Fibroblast of the aortic adventitia (primary cell): ENCODE measurements around the gene B4GAT1. TPM values are rescaled to one million over a fixed set of nuclear protein-coding genes. Genes with fewer than 3 reads are reported as not detected.
"Not testable (repeated sequence)": the region's sequence is repeated elsewhere in the genome, so short reads cannot be mapped to it uniquely, and the experiment has no call there.

ENCODE experiments used
- DNase-seq: peaks from one replicate; pipeline ENCODE4 v3.0.0-alpha.2; 2010; ENCODE audit warnings: low read depth
- H3K4me3 ChIP-seq: 2 replicates; pipeline ENCODE4 v1.5.1; 2011; ENCODE audit warnings: low read depth, mild to moderate bottlenecking, control low read depth, low read length, moderate library complexity
- total RNA-seq: library from RNA; depleted of rRNA; stranded (reverse); fragments of >200 nt; gene quantifications from 2 replicates; pipeline ENCODE4 v1.2.3, GENCODE V29; 2012; ENCODE audit warnings: low replicate concordance
- TF ChIP-seq, protein P1 (sequence below): IDR thresholded peaks from 2 replicates; pipeline ENCODE4 v1.5.1; 2011; ENCODE audit warnings: mild to moderate bottlenecking, low read length, control low read depth, inconsistent platforms; ENCODE audit not compliant: insufficient read depth

Gene B4GAT1
- total RNA-seq, 1 donor: 21.5 TPM

- peak; percentile 50 for DNase-seq
- H3K4me3 ChIP-seq: peak overlapping the region; percentile 98
- TF ChIP-seq, protein P1, sequence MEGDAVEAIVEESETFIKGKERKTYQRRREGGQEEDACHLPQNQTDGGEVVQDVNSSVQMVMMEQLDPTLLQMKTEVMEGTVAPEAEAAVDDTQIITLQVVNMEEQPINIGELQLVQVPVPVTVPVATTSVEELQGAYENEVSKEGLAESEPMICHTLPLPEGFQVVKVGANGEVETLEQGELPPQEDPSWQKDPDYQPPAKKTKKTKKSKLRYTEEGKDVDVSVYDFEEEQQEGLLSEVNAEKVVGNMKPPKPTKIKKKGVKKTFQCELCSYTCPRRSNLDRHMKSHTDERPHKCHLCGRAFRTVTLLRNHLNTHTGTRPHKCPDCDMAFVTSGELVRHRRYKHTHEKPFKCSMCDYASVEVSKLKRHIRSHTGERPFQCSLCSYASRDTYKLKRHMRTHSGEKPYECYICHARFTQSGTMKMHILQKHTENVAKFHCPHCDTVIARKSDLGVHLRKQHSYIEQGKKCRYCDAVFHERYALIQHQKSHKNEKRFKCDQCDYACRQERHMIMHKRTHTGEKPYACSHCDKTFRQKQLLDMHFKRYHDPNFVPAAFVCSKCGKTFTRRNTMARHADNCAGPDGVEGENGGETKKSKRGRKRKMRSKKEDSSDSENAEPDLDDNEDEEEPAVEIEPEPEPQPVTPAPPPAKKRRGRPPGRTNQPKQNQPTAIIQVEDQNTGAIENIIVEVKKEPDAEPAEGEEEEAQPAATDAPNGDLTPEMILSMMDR: peak; percentile 46
These were observed 33.9 kb downstream of the B4GAT1 start for GRCh38 chr11:66313321-66314185.

DNA sequence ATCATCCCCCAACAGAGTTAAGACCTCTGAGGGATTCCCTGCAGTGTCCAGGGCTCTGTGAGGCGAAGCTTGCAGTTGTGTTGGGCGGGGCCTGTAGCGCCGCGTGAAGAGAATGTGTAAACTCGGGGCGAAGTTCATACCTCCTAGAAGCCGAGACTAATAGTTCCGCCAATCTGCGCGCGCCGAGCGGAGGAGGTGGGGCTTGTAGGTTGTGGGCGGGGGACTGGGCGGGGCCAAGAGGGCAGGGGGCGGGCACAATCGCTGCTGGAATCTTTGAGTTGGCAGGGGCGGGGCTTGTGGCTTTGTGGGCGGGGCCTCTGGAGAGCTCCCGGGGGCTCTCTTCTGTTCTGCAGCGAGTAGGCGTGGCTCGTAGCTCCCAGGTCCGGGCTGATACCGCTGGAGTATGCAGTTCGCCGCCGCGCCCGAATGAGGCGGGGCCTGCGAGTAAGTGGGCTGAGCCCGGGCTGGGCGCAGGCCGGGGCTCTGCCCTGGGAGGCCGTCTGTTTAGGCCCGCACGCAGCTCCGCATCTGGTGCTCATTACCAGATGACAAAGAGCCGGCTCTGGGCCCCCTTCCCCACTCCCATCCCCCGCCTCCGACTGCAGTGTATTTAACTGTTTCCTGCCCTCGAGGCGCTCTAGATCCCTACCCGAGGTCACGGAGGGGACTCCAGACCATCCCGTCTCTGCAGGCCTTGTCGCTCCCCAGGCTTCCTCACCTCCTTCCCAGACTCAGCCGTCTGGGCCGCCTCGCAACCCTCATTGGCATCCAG, 34.7 kb downstream of the B4GAT1 start:
- TF ChIP-seq, protein P1: no peak
- H3K4me3 ChIP-seq: peak overlapping the region; percentile 98
- DNase-seq: peak; percentile 99

DNA sequence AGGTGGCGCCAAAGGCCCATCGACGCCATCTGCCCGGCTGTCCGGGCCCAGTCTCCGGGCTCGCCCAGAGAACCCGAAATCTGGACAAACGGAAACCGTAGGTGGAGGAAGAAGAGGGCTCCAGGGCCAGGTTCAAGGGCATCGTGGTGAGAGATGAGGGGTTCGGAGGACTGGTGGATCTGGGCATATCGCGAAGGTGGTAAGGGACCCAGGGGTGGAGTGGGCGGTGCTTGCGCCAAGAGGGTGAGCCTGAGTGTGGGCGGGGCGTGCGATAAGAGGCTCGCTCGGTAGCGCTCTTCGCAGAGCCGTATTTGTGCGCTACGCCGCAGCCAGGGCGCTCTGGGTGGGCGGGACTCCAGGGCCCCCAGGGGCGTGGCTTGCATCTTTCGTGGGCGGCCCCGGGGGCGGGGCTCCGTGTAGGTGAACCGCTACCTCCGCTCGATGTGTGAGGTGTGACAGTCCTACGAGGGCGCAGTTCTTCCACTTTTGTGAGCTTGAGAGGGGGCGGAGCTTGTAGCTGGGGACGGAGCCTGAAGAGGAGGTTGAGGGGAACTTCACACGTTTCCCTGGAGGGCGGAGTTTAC, 35.4 kb downstream of the B4GAT1 start:
- peak overlapping the region; percentile 69 for H3K4me3 ChIP-seq
- TF ChIP-seq, protein P1: peak; percentile 93
- DNase-seq: peak; percentile 93

DNA sequence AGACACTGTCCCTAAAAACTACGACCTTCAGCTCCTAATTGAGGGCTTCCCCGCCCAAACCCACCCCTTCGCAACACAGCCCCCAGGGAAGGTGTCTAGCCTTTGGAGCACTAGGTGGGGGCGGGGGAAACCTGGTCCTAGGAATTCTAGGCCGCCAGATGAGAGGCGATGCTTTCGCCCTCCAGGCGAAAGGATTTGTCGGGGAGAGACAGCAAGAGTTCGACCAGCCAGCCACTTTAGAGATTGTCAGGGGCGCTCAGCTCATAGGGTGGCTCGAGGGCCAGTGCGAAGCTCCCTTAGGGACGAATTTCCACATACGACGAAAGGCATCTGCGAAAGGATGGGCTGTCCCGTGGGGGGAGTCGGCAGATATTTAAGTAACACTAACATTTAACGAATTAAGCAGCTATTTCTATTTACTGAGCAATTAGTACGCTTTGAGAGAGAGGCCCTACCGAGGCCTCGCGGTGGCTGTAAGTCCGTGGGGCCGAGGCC, 35.9 kb downstream of the B4GAT1 start:
- DNase-seq: no peak
- TF ChIP-seq, protein P1: no peak
- no peak overlapping the region for H3K4me3 ChIP-seq

GRCh38 chr11:66310803-66311440, 36.5 kb downstream of the B4GAT1 start:
- DNase-seq: not testable (repeated sequence)

DNA sequence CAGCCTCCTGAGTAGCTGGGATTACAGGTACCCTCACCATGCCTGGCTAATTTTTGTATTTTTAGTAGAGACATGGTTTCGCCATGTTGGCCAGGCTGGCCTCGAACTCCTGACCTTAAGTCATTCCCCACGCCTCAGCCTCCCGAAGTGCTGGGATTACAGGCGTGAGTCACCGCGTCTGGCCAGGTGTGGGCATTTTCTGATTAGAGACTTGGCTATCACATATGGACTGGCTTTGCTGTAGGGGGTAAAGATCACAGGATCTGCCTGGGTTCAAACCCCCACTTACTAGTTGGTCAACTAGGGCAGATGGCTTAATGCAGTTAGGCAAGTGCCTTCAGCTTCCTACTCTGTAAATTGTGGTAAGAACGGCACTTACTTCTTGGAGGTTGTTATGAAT, 37.1 kb downstream of the B4GAT1 start:
- no peak overlapping the region for H3K4me3 ChIP-seq
- no peak for DNase-seq
- TF ChIP-seq, protein P1: no peak

More at GRCh38 chr11:66310803-66311440, 36.5 kb downstream of the B4GAT1 start:
- not testable (repeated sequence) for H3K4me3 ChIP-seq
